OCI-LY7 (cell line): ENCODE measurements around the gene P3H1. TPM values are rescaled to one million over a fixed set of nuclear protein-coding genes. Genes with fewer than 3 reads are reported as not detected.

ENCODE experiments used
- BruUV-seq: library from RNA; stranded (reverse); fragments of 400-500 nt; replicated peaks from 2 replicates; lab custom pipeline; 2021; lab: Mats Ljungman, UMichigan
- CTCF ChIA-PET: fragments of 300-600 bp; sonication (Branson Sonifier 250); formaldehyde crosslinking; loops from one replicate; lab custom pipeline; 2022; ENCODE audit warnings: antibody characterized with exemption; ENCODE audit not compliant: unreplicated experiment; lab: Charles Lee
- POLR2A ChIA-PET: fragments of 300-600 bp; sonication (Branson Sonifier 250); formaldehyde crosslinking; loops from one replicate; lab custom pipeline; 2022; ENCODE audit warnings: antibody characterized with exemption; lab: Charles Lee
- DNase-seq: peaks from one replicate; pipeline ENCODE4 v3.0.0-alpha.2; 2015; ENCODE audit warnings: low spot score
- H2AFZ ChIP-seq: fragments of 200-600 bp; sonication (generic), shearing (Covaris generic); 2 replicates; pipeline ENCODE4 v1.6.1; 2014; ENCODE audit warnings: mild to moderate bottlenecking, antibody characterized with exemption, low read length, moderate library complexity
- H3K27ac ChIP-seq: fragments of 200-600 bp; sonication (generic); 2 replicates; pipeline ENCODE4 v1.5.1; 2014; ENCODE audit warnings: mixed run types, low read depth, mild to moderate bottlenecking, moderate library complexity, low read length, inconsistent platforms; ENCODE audit not compliant: poor library complexity, severe bottlenecking
- H3K36me3 ChIP-seq: fragments of 200-600 bp; sonication (generic); 2 replicates; pipeline ENCODE4 v1.6.1; 2014; ENCODE audit warnings: mild to moderate bottlenecking, antibody characterized with exemption, low read length, moderate library complexity, mixed read lengths; ENCODE audit not compliant: insufficient read depth
- H3K4me1 ChIP-seq: fragments of 200-600 bp; sonication (generic); 2 replicates; pipeline ENCODE4 v1.5.1; 2014; ENCODE audit warnings: mild to moderate bottlenecking, low read length; ENCODE audit not compliant: insufficient read depth, poor library complexity, severe bottlenecking
- H3K4me2 ChIP-seq: fragments of 200-600 bp; sonication (generic); 2 replicates; pipeline ENCODE4 v1.6.1; 2014; ENCODE audit warnings: mild to moderate bottlenecking, low read length
- H3K4me3 ChIP-seq: fragments of 200-600 bp; sonication (generic); 2 replicates; pipeline ENCODE4 v1.5.1; 2014; ENCODE audit warnings: mild to moderate bottlenecking, low read depth, low read length; ENCODE audit not compliant: poor library complexity, severe bottlenecking
- H3K79me2 ChIP-seq: fragments of 200-600 bp; sonication (generic); 2 replicates; pipeline ENCODE4 v1.6.1; 2016; ENCODE audit warnings: low read depth, mild to moderate bottlenecking, low read length, moderate library complexity, mixed read lengths; ENCODE audit not compliant: insufficient read depth
- H3K9me2 ChIP-seq: fragments of 200-600 bp; sonication (generic); 2 replicates; pipeline ENCODE4 v1.6.1; 2016; ENCODE audit warnings: mild to moderate bottlenecking, low read length, mixed read lengths; ENCODE audit not compliant: insufficient read depth
- H3K9me3 ChIP-seq: fragments of 200-600 bp; sonication (generic); 2 replicates; pipeline ENCODE4 v1.6.1; 2014; ENCODE audit warnings: mild to moderate bottlenecking, mixed run types, low read length, mixed read lengths
- H4K20me1 ChIP-seq: fragments of 200-600 bp; sonication (generic); 2 replicates; pipeline ENCODE4 v1.6.1; 2014; ENCODE audit warnings: mild to moderate bottlenecking, antibody characterized with exemption, low read length, moderate library complexity, mixed read lengths; ENCODE audit not compliant: insufficient read depth
- CTCF ChIP-seq: fragments of 200-600 bp; sonication (generic); conservative IDR thresholded peaks from 2 replicates; pipeline ENCODE4 v1.5.1; 2014; ENCODE audit warnings: mild to moderate bottlenecking, antibody characterized with exemption, low read length, moderate library complexity, mixed read lengths
- EZH2phosphoT487 ChIP-seq: fragments of 200-600 bp; sonication (generic); IDR thresholded peaks from 2 replicates; pipeline ENCODE4 v1.6.1; 2018; ENCODE audit warnings: low read depth, borderline replicate concordance, mild to moderate bottlenecking, mixed run types, antibody characterized with exemption, low read length, moderate library complexity, mixed read lengths
- intact Hi-C: fragments of 100-400 bp; cut with micrococcal nuclease; formaldehyde crosslinking; loops from one replicate; pipeline ENCODE4 v1.10.0; 2022; ENCODE audit not compliant: unreplicated experiment
- total RNA-seq, 2 experiments: library from RNA; depleted of rRNA in 1 of 2; stranded (reverse); fragments of >200 nt in 1 of 2; shearing (Covaris generic) in 1 of 2; gene quantifications; 2 replicates each; pipeline ENCODE4 v1.2.3, GENCODE V29; 2014 to 2022

The P3H1 gene
- total RNA-seq, 2 experiments from 2014 or later = 39.0 to 45.7 TPM

- H2AFZ ChIP-seq = no peak overlapping the region
- H3K9me3 ChIP-seq = no peaks in the 10 kb centered on the region
- DNase-seq = no peak
- intact Hi-C loops = no loop called here
- peaks cover 5% of the 10 kb centered on the region for H3K36me3 ChIP-seq
- BruUV-seq = no TSS peak
- no peaks in the 10 kb centered on the region for H3K9me2 ChIP-seq
- ChIA-PET POLR2A (no interaction called here), CTCF (no interaction called here)
- H3K4me3 ChIP-seq = no peak overlapping the region
- no peaks in the 10 kb centered on the region for H4K20me1 ChIP-seq
- H3K4me1 ChIP-seq = no peaks in the 10 kb centered on the region
- no peak overlapping the region for H3K4me2 ChIP-seq
- H3K27ac ChIP-seq = no peak overlapping the region
- H3K79me2 ChIP-seq = no peaks in the 10 kb centered on the region
- TF ChIP-seq CTCF (no peak), EZH2phosphoT487 (no peak)
Measured at GRCh38 chr1:42801832-42802473, 35.1 kb upstream of the P3H1 start.

GRCh38 chr1:42797979-42798378 is 31.2 kb upstream of the P3H1 start:
- CTCF ChIA-PET = interaction anchor here (0.5 kb wide), 1 partner anchor 48 kb away, joined by 3 read pairs; the partner anchor contains the start of gene ZNF691
- POLR2A ChIA-PET = interaction anchor here (0.6 kb wide), 1 partner anchor 9 kb away, joined by 5 read pairs; no protein-coding TSS in a partner anchor
- no peak overlapping the region for H3K4me3 ChIP-seq

More at GRCh38 chr1:42797979-42798378, 31.2 kb upstream of the P3H1 start:
- Histone ChIP-seq H3K9me2 (no peaks in the 10 kb centered on the region), H4K20me1 (no peaks in the 10 kb centered on the region), H3K36me3 (no peaks in the 10 kb centered on the region), H3K27ac (no peak overlapping the region), H3K79me2 (no peaks in the 10 kb centered on the region), H2AFZ (no peak overlapping the region), H3K9me3 (no peaks in the 10 kb centered on the region), H3K4me1 (no peaks in the 10 kb centered on the region), H3K4me2 (no peak overlapping the region)
- DNase-seq = no peak
- intact Hi-C loops = no loop called here
- no peak for TF ChIP-seq EZH2phosphoT487
- TF ChIP-seq CTCF = no peak
- BruUV-seq = no TSS peak
